ENCODE measurements around the gene GZMM. TPM values are rescaled to one million over a fixed set of nuclear protein-coding genes. Genes with fewer than 3 reads are reported as not detected.

GZMM gene
- total RNA-seq, 1 experiment from 2014 or later = 0.59 TPM

GRCh38 chr19:517721-518597, 25.9 kb upstream of the GZMM start:
- POLR2A ChIA-PET = interaction anchor here (0.8 kb wide), 1 partner anchor 13 kb away, joined by 3 read pairs; the partner anchor contains the start of gene CDC34

DNA sequence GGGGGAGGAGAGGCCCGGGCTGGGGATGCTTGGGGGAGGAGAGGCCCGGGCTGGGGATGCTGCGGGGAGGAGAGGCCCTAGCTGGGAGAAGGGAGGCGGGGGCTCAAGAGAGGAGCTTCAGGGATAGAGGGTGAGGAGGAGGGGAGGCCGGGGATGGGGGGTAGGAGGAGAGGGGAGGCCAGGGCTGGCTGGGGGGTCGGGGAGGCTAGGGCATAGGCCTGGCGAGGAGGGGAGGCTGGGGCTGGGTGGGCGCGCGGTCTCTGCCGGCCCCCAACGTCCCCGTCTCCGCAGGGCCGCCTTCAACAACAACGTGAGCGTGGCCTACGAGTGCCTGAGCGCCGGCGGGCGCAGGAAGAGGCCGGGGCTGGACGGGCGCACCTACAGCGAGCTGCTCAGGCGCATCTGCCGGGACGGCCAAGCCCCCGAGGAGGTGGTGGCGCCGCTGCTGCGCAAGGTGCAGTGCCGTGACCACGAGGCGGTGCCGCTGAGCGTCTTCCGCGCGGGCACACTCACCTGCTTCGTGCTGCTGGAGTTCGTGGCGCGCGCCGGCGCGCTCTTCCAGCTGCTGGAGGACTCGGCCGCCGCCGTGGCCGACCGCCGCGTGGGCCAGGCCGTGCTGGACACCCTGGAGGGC, 25.1 kb upstream of the GZMM start:
- no peaks in the 10 kb centered on the region for H3K9me3 ChIP-seq (ENCODE audit: control insufficient read depth in 1 of 2, insufficient read depth in 1 of 2, low read depth in 1 of 2, low read length in 2 of 2)
- H3K79me2 ChIP-seq (ENCODE audit: insufficient read depth, low read length) = no peaks in the 10 kb centered on the region
- H3K4me2 ChIP-seq (ENCODE audit: low read length) = no peak overlapping the region
- no peak for DNase-seq (ENCODE audit: low read depth, low spot score)
- intact Hi-C loops (cut with micrococcal nuclease) = no loop called here
- ChIA-PET RAD21 (ENCODE audit: low non-redundant PET in 1 of 2, low total read pairs in 2 of 2, uncharacterized antibody in 2 of 2, unreplicated experiment in 2 of 2) (no interaction called here), POLR2A (no interaction called here), CTCF (no interaction called here)
- no peaks in the 10 kb centered on the region for H4K20me1 ChIP-seq (ENCODE audit: insufficient read depth)
- H3K9me2 ChIP-seq (ENCODE audit: insufficient read depth) = no peaks in the 10 kb centered on the region
- no peak for ATAC-seq
- H3K27ac ChIP-seq (ENCODE audit: low read depth, low read length) = no peak overlapping the region
- H3K4me1 ChIP-seq (ENCODE audit: control insufficient read depth in 1 of 2, insufficient read depth in 2 of 2, low read length in 2 of 2) = no peaks in the 10 kb centered on the region
- no peak for TF ChIP-seq ZNF274 (IDR thresholded peaks at IDR 0.05; ENCODE audit: low read depth, low read length)
- TF ChIP-seq, protein P1, sequence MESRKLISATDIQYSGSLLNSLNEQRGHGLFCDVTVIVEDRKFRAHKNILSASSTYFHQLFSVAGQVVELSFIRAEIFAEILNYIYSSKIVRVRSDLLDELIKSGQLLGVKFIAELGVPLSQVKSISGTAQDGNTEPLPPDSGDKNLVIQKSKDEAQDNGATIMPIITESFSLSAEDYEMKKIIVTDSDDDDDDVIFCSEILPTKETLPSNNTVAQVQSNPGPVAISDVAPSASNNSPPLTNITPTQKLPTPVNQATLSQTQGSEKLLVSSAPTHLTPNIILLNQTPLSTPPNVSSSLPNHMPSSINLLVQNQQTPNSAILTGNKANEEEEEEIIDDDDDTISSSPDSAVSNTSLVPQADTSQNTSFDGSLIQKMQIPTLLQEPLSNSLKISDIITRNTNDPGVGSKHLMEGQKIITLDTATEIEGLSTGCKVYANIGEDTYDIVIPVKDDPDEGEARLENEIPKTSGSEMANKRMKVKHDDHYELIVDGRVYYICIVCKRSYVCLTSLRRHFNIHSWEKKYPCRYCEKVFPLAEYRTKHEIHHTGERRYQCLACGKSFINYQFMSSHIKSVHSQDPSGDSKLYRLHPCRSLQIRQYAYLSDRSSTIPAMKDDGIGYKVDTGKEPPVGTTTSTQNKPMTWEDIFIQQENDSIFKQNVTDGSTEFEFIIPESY (IDR thresholded peaks at IDR 0.05; ENCODE audit: extremely low read depth, insufficient replicate concordance, low read length) = no peak
- TF ChIP-seq POLR2A (IDR thresholded peaks at IDR 0.05; ENCODE audit: borderline replicate concordance, extremely low read depth, insufficient read depth, insufficient read length) = no peak
- no peak for TF ChIP-seq RAD21 (IDR thresholded peaks at IDR 0.05; ENCODE audit: low read depth)
- TF ChIP-seq SRF (IDR thresholded peaks at IDR 0.05; ENCODE audit: low read depth) = no peak
- no peak for TF ChIP-seq ELF1 (IDR thresholded peaks at IDR 0.05; ENCODE audit: borderline replicate concordance, low read depth)
- TF ChIP-seq POLR2AphosphoS5 (IDR thresholded peaks at IDR 0.05; ENCODE audit: low read depth, low read length) = no peak
- TF ChIP-seq EZH2phosphoT487 (IDR thresholded peaks at IDR 0.05; ENCODE audit: borderline replicate concordance) = no peak
- TF ChIP-seq SIN3A (IDR thresholded peaks at IDR 0.05; ENCODE audit: low read depth) = no peak
- no peak for TF ChIP-seq MAX (IDR thresholded peaks at IDR 0.05)
- TF ChIP-seq CBX3 (IDR thresholded peaks at IDR 0.05; ENCODE audit: low read depth) = no peak
- no TSS peak for BruUV-seq (replicated peaks)
- H3K9ac ChIP-seq (ENCODE audit: low read length) = no peak overlapping the region
- no peaks in the 10 kb centered on the region for H3K27me3 ChIP-seq (ENCODE audit: insufficient read depth, low read length)
- no peak overlapping the region for H3K4me3 ChIP-seq (replicated peaks in 1 of 2; ENCODE audit: low read depth in 1 of 2, low read length in 2 of 2)
- 0 out of 4 replicates have a peak, but pooled peaks cover 0 to 3% of the 10 kb centered on the region in 2 experiments for H3K36me3 ChIP-seq (ENCODE audit: control insufficient read depth in 1 of 2, insufficient read depth in 2 of 2, low read length in 2 of 2)
- H2AFZ ChIP-seq (ENCODE audit: low read depth, low read length, poor library complexity, severe bottlenecking) = no peak overlapping the region

More at GRCh38 chr19:517721-518597, 25.9 kb upstream of the GZMM start:
- intact Hi-C loops (cut with micrococcal nuclease) = no loop called here
- no TSS peak for BruUV-seq (replicated peaks)
- no peaks in the 10 kb centered on the region for H3K9me2 ChIP-seq (ENCODE audit: insufficient read depth)
- H3K9ac ChIP-seq (ENCODE audit: low read length) = no peak overlapping the region
- H3K36me3 ChIP-seq (ENCODE audit: control insufficient read depth in 1 of 2, insufficient read depth in 2 of 2, low read length in 2 of 2) = 0 out of 4 replicates have a peak, but pooled peaks cover 0 to 5% of the 10 kb centered on the region in 2 experiments
- no peaks in the 10 kb centered on the region for H3K4me1 ChIP-seq (ENCODE audit: control insufficient read depth in 1 of 2, insufficient read depth in 2 of 2, low read length in 2 of 2)
- no peak overlapping the region for H3K4me2 ChIP-seq (ENCODE audit: low read length)
- no peaks in the 10 kb centered on the region for H4K20me1 ChIP-seq (ENCODE audit: insufficient read depth)
- ChIA-PET RAD21 (ENCODE audit: low non-redundant PET in 1 of 2, low total read pairs in 2 of 2, uncharacterized antibody in 2 of 2, unreplicated experiment in 2 of 2) (no interaction called here), CTCF (no interaction called here)
- H3K9me3 ChIP-seq (ENCODE audit: control insufficient read depth in 1 of 2, insufficient read depth in 1 of 2, low read depth in 1 of 2, low read length in 2 of 2) = no peaks in the 10 kb centered on the region
- no peak overlapping the region for H3K27ac ChIP-seq (ENCODE audit: low read depth, low read length)
- TF ChIP-seq EGR1 (IDR thresholded peaks at IDR 0.05; ENCODE audit: low read depth) = no peak
- no peak for TF ChIP-seq FOSL1 (IDR thresholded peaks at IDR 0.05; ENCODE audit: low read depth)
- no peak for TF ChIP-seq EZH2 (IDR thresholded peaks at IDR 0.05)
- no peaks in the 10 kb centered on the region for H3K79me2 ChIP-seq (ENCODE audit: insufficient read depth, low read length)
- ATAC-seq = 0 out of 2 replicates have a peak, but pooled peaks have one; percentile 35
- no peak overlapping the region for H2AFZ ChIP-seq (ENCODE audit: low read depth, low read length, poor library complexity, severe bottlenecking)
- no peak overlapping the region for H3K4me3 ChIP-seq (replicated peaks in 1 of 2; ENCODE audit: low read depth in 1 of 2, low read length in 2 of 2)
- no peaks in the 10 kb centered on the region for H3K27me3 ChIP-seq (ENCODE audit: insufficient read depth, low read length)
- DNase-seq (ENCODE audit: low read depth, low spot score) = no peak

Data from HCT116 (cell line).